ENCODE measurements around the gene CTPS1. TPM values are rescaled to one million over a fixed set of nuclear protein-coding genes. Genes with fewer than 3 reads are reported as not detected.

The CTPS1 gene
- total RNA-seq, 1 donor from 2014 or later = 61.6 TPM

DNA sequence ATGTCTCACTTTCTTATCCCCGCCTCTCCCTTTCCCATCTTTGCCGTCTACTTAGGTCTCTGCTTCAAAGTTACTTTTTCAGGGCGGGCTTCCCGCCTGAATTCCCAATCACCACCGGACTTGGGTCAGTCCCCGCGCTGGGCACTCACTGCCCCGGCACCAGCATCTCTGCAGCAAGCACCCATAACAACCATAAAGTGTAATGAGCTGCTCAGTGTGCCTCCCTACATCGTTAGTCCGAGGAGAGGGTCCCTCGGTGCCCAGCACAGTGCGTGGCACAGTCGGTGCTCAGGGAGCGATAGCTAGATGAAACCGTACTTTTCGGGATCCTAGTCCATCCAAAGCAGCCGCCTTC is 633 bp upstream of the CTPS1 start:
- TF ChIP-seq, protein P1, sequence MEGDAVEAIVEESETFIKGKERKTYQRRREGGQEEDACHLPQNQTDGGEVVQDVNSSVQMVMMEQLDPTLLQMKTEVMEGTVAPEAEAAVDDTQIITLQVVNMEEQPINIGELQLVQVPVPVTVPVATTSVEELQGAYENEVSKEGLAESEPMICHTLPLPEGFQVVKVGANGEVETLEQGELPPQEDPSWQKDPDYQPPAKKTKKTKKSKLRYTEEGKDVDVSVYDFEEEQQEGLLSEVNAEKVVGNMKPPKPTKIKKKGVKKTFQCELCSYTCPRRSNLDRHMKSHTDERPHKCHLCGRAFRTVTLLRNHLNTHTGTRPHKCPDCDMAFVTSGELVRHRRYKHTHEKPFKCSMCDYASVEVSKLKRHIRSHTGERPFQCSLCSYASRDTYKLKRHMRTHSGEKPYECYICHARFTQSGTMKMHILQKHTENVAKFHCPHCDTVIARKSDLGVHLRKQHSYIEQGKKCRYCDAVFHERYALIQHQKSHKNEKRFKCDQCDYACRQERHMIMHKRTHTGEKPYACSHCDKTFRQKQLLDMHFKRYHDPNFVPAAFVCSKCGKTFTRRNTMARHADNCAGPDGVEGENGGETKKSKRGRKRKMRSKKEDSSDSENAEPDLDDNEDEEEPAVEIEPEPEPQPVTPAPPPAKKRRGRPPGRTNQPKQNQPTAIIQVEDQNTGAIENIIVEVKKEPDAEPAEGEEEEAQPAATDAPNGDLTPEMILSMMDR (conservative IDR thresholded peaks at IDR 0.05; ENCODE audit: low read depth, low read length) = no peak
- peak overlapping the region; percentile 80 for H3K4me3 ChIP-seq (ENCODE audit: low read depth, low read length)
- no peak for DNase-seq (ENCODE audit: low read depth)

DNA sequence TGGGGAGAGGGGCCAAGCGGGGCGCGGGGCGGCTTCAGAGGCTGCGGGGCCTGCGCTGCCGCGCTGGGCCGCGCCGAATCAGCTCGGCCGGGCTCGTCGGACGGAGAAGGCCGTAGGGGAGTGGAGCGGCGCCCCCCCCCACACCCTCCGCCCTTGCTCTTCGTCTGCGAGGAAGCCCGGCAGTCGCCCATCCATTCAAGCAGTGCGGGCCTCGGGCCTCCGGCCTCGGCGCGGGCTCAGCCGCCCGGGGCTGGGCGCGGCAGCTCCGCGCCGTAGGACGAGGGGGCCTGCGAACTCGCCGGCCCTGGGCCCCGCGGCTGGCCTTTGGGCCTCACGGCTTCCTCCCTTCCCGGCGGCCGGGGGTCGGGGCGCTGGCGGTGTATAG is 564 bp downstream of the CTPS1 start:
- TF ChIP-seq, protein P1 (conservative IDR thresholded peaks at IDR 0.05; ENCODE audit: low read depth, low read length) = no peak
- peak overlapping the region; percentile 80 for H3K4me3 ChIP-seq (ENCODE audit: low read depth, low read length)
- no peak for DNase-seq (ENCODE audit: low read depth)

DNA sequence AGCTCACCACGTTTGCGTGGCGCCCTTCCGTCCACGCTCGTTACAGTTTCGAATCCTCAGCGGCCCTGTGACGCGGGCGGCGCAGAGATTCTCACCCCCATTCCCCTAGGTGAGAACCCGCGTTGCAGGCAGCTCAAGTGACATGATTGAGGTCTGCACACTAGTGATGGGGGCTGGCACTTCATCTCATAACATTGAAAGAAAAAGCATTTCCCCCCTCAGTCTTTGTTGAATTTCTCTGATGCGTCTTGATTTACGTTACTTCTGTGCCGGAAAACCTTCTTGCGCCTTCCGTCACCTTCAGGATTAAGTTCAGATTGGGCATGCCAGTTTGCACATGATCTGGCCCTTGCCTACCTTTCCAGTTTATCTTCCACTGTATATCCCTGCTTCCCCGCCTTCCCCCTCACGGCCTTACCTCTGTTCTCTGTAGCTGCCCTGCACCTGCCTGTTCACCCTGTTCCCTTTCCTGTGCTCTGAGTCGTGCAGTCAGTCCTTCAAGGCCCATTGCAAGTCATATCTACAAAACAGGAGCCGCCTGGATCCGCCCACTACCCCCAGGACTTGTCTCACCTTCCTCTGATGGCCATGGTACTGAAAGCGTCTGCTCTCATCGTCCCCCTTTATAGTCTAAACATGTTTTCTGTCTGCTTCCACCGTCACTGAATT is 1.1 kb downstream of the CTPS1 start:
- DNase-seq (ENCODE audit: low read depth) = no peak
- TF ChIP-seq, protein P1 (conservative IDR thresholded peaks at IDR 0.05; ENCODE audit: low read depth, low read length) = no peak
- H3K4me3 ChIP-seq (ENCODE audit: low read depth, low read length) = peak overlapping the region; percentile 80

DNA sequence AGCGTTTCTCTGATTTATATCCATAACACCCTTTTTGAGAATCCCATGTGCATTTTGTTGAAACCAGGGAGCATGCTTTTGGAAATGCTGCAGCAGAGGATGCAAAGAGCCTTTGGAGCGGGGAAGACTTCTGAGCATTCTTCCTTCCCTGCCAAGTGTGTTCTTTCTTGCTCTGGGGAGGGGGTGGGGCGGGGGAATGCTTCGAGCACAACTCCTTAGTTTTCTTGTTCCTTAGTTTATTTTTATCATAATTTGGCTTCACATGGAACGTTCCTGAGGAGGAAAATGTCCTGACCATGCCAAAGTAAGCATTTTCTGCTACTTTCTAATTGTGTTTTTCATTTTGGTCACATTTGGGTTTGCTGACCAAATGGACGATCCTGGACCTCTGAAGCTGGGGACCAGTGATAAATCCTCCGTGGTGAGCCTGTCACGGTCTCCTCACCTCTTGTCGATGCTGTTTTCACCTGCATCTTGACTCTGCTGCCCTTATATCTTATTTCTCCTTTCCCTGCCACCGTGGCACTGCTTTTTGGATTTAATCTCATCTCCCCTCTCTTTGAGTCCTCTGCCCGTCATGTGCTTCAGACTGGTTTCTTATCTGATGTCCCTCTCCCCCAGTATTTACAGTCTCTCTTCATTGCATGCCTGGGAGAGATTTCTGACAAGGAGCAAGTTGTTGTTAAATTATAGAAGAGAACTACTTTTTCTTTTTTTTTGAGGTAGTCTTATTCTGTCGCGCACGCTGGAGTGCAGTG is 2.4 kb downstream of the CTPS1 start:
- no peak for DNase-seq (ENCODE audit: low read depth)
- TF ChIP-seq, protein P1 (conservative IDR thresholded peaks at IDR 0.05; ENCODE audit: low read depth, low read length) = no peak
- H3K4me3 ChIP-seq (ENCODE audit: low read depth, low read length) = no peak overlapping the region

DNA sequence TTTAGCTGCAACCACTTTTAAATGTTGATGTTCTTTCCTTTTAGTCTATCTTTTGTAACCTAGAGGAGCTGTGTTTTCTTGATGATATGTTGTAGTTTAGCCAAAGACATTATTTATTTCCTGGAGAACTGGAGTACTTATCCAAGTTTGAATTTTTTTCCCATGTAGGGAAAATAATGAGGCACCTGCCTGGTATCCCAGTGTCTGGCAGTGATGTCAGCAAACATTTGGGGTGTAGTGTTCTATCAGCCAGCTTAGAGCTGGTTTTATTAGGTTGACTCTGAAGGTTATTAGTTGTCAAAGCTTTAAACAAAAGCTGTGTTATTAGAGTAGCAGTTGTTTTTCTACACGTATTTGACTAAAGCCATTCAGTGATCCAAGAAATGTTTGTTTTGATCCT is 3.2 kb downstream of the CTPS1 start:
- TF ChIP-seq, protein P1 (conservative IDR thresholded peaks at IDR 0.05; ENCODE audit: low read depth, low read length) = no peak
- no peak overlapping the region for H3K4me3 ChIP-seq (ENCODE audit: low read depth, low read length)
- no peak for DNase-seq (ENCODE audit: low read depth)

DNA sequence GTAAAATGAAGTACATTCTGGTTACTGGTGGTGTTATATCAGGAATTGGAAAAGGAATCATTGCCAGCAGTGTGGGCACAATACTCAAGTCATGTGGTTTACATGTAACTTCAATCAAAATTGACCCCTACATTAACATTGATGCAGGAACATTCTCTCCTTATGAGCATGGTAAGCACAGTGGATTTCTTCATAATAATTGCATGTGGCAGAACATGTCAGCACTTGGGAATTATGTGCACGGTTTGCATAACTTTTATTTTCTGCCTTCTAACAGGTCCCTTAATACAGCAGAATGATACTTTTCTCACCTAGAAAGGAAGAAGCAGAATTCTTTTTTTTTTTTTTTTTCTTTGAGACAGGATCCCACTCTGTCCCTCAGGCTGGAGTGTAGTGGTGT is 3.8 kb downstream of the CTPS1 start:
- TF ChIP-seq, protein P1 (conservative IDR thresholded peaks at IDR 0.05; ENCODE audit: low read depth, low read length) = no peak
- DNase-seq (ENCODE audit: low read depth) = no peak
- no peak overlapping the region for H3K4me3 ChIP-seq (ENCODE audit: low read depth, low read length)

DNA sequence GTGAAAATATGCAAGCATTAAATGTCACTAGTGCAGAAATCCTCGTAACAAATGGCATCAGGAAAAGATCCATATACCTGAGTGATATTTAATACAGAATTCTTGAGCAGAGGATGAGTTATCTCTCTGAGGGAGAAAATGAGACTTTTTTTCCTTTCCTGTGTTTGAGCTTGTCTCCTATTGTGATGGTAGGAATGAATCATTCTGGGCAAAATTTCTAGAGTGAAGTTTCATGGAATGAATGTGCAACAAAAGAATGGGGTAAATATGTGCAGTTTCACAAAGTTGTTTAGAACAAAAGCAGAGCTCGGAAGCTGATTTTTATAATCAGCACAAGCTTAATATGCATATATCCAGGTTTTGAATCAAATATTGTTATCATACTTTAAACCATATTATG is 4.6 kb downstream of the CTPS1 start:
- TF ChIP-seq, protein P1 (conservative IDR thresholded peaks at IDR 0.05; ENCODE audit: low read depth, low read length) = no peak
- H3K4me3 ChIP-seq (ENCODE audit: low read depth, low read length) = no peak overlapping the region
- DNase-seq (ENCODE audit: low read depth) = no peak
